BLaER1 (cell line): ENCODE data around the gene MGLL.

Source experiments
- H3K27ac ChIP-seq: shearing (Covaris generic); formaldehyde crosslinking; 2 replicates; pipeline ENCODE4 v1.8.1; 2022
- H3K27me3 ChIP-seq: shearing (Covaris generic); formaldehyde crosslinking; 2 replicates; pipeline ENCODE4 v1.8.1; 2022
- H3K36me3 ChIP-seq: shearing (Covaris generic); formaldehyde crosslinking; 2 replicates; pipeline ENCODE4 v1.8.1; 2022
- H3K4me1 ChIP-seq: shearing (Covaris generic); formaldehyde crosslinking; 2 replicates; pipeline ENCODE4 v1.8.1; 2022
- H3K4me2 ChIP-seq: shearing (Covaris generic); formaldehyde crosslinking; 2 replicates; pipeline ENCODE4 v1.8.1; 2022
- H3K4me3 ChIP-seq: shearing (Covaris generic); formaldehyde crosslinking; 2 replicates; pipeline ENCODE4 v1.8.1; 2022
- H3K9ac ChIP-seq: shearing (Covaris generic); formaldehyde crosslinking; 2 replicates; pipeline ENCODE4 v1.8.1; 2022
- H3K9me3 ChIP-seq: shearing (Covaris generic); formaldehyde crosslinking; 2 replicates; pipeline ENCODE4 v1.8.1; 2022
- H4K20me1 ChIP-seq: shearing (Covaris generic); formaldehyde crosslinking; 2 replicates; pipeline ENCODE4 v1.8.1; 2022
- Cebpa-rat ChIP-seq: shearing (Covaris generic); IDR thresholded peaks from 2 replicates; pipeline ENCODE4 v1.8.1; 2022

The MGLL gene

GRCh38 chr3:127801731-127802313, 20.5 kb downstream of the MGLL start:
- TF ChIP-seq Cebpa-rat = no peak
- Histone ChIP-seq H3K9ac (no peak overlapping the region), H4K20me1 (no peaks in the 10 kb centered on the region), H3K27me3 (no peaks in the 10 kb centered on the region), H3K4me3 (no peak overlapping the region), H3K27ac (no peak overlapping the region), H3K36me3 (no peaks in the 10 kb centered on the region), H3K4me2 (0 out of 2 replicates have a peak overlapping the region, but pooled peaks have one; percentile 1), H3K4me1 (peaks cover 27% of the 10 kb centered on the region), H3K9me3 (no peaks in the 10 kb centered on the region)

- Histone ChIP-seq H3K9ac (0 out of 2 replicates have a peak overlapping the region, but pooled peaks have one; percentile 8), H4K20me1 (no peaks in the 10 kb centered on the region), H3K4me1 (peaks cover 31% of the 10 kb centered on the region), H3K27ac (peak overlapping the region; percentile 51), H3K36me3 (no peaks in the 10 kb centered on the region), H3K4me2 (peak overlapping the region; percentile 60), H3K9me3 (no peaks in the 10 kb centered on the region), H3K4me3 (no peak overlapping the region), H3K27me3 (no peaks in the 10 kb centered on the region)
- no peak for TF ChIP-seq Cebpa-rat
These were observed 21.8 kb downstream of the MGLL start for GRCh38 chr3:127800508-127800907.

- no peaks in the 10 kb centered on the region for H4K20me1 ChIP-seq
- no peaks in the 10 kb centered on the region for H3K9me3 ChIP-seq
- H3K27me3 ChIP-seq = no peaks in the 10 kb centered on the region
- no peak overlapping the region for H3K9ac ChIP-seq
- H3K27ac ChIP-seq = peak overlapping the region; percentile 51; the same call in 1 of the 2 replicates
- no peak for TF ChIP-seq Cebpa-rat
- no peaks in the 10 kb centered on the region for H3K36me3 ChIP-seq
- no peak overlapping the region for H3K4me3 ChIP-seq
- H3K4me1 ChIP-seq = peaks cover 31% of the 10 kb centered on the region
- peak overlapping the region; percentile 60 for H3K4me2 ChIP-seq
These were observed 22.7 kb downstream of the MGLL start for GRCh38 chr3:127799476-127800222.

- Histone ChIP-seq H3K4me1 (peaks cover 31% of the 10 kb centered on the region), H3K27ac (no peak overlapping the region), H3K4me2 (no peak overlapping the region), H3K27me3 (no peaks in the 10 kb centered on the region), H4K20me1 (no peaks in the 10 kb centered on the region), H3K4me3 (no peak overlapping the region), H3K36me3 (no peaks in the 10 kb centered on the region), H3K9me3 (no peaks in the 10 kb centered on the region), H3K9ac (no peak overlapping the region)
- no peak for TF ChIP-seq Cebpa-rat
These were observed 23.6 kb downstream of the MGLL start for GRCh38 chr3:127798716-127799115.

- Histone ChIP-seq H3K9ac (no peak overlapping the region), H3K27me3 (no peaks in the 10 kb centered on the region), H3K9me3 (no peaks in the 10 kb centered on the region), H3K4me3 (no peak overlapping the region), H3K27ac (no peak overlapping the region), H4K20me1 (no peaks in the 10 kb centered on the region), H3K4me1 (peaks cover 32% of the 10 kb centered on the region), H3K4me2 (no peak overlapping the region), H3K36me3 (no peaks in the 10 kb centered on the region)
- TF ChIP-seq Cebpa-rat = no peak
These were observed 25.5 kb downstream of the MGLL start for GRCh38 chr3:127796831-127797150.

GRCh38 chr3:127796045-127796830, 26.1 kb downstream of the MGLL start:
- peaks cover 34% of the 10 kb centered on the region for H3K4me1 ChIP-seq
- H3K27me3 ChIP-seq = no peaks in the 10 kb centered on the region
- H3K4me2 ChIP-seq = no peak overlapping the region
- H4K20me1 ChIP-seq = no peaks in the 10 kb centered on the region
- no peaks in the 10 kb centered on the region for H3K36me3 ChIP-seq
- H3K9ac ChIP-seq = no peak overlapping the region
- no peak for TF ChIP-seq Cebpa-rat
- no peaks in the 10 kb centered on the region for H3K9me3 ChIP-seq
- no peak overlapping the region for H3K27ac ChIP-seq
- no peak overlapping the region for H3K4me3 ChIP-seq

GRCh38 chr3:127794972-127795371, 27.3 kb downstream of the MGLL start:
- Histone ChIP-seq H3K9me3 (no peaks in the 10 kb centered on the region), H3K4me1 (peaks cover 31% of the 10 kb centered on the region), H3K4me3 (no peak overlapping the region), H3K4me2 (no peak overlapping the region), H3K9ac (no peak overlapping the region), H3K36me3 (no peaks in the 10 kb centered on the region), H3K27ac (no peak overlapping the region), H3K27me3 (no peaks in the 10 kb centered on the region), H4K20me1 (no peaks in the 10 kb centered on the region)
- TF ChIP-seq Cebpa-rat = no peak

GRCh38 chr3:127794402-127794801, 27.9 kb downstream of the MGLL start:
- no peak for TF ChIP-seq Cebpa-rat
- H3K27ac ChIP-seq = no peak overlapping the region
- H4K20me1 ChIP-seq = no peaks in the 10 kb centered on the region
- no peak overlapping the region for H3K9ac ChIP-seq
- no peak overlapping the region for H3K4me3 ChIP-seq
- H3K4me2 ChIP-seq = no peak overlapping the region
- no peaks in the 10 kb centered on the region for H3K27me3 ChIP-seq
- H3K4me1 ChIP-seq = peaks cover 27% of the 10 kb centered on the region
- H3K9me3 ChIP-seq = no peaks in the 10 kb centered on the region
- H3K36me3 ChIP-seq = no peaks in the 10 kb centered on the region

GRCh38 chr3:127792541-127793292, 29.6 kb downstream of the MGLL start:
- Histone ChIP-seq H3K4me1 (peaks cover 30% of the 10 kb centered on the region), H3K4me3 (no peak overlapping the region), H3K27ac (no peak overlapping the region), H3K36me3 (no peaks in the 10 kb centered on the region), H3K27me3 (no peaks in the 10 kb centered on the region), H3K9me3 (no peaks in the 10 kb centered on the region), H4K20me1 (no peaks in the 10 kb centered on the region), H3K9ac (no peak overlapping the region), H3K4me2 (no peak overlapping the region)
- TF ChIP-seq Cebpa-rat = no peak
